ENCODE data around the gene MTUS2.

GRCh38 chr13:29486551-29486950 lies 666.4 kb downstream of the MTUS2 start:
- TF ChIP-seq EZH2 (IDR thresholded peaks at IDR 0.05; ENCODE audit: low read length, unreplicated experiment) (no peak), EZH2phosphoT487 (IDR thresholded peaks at IDR 0.05; ENCODE audit: borderline replicate concordance, low read length) (no peak)
- TF ChIP-seq, protein P1, sequence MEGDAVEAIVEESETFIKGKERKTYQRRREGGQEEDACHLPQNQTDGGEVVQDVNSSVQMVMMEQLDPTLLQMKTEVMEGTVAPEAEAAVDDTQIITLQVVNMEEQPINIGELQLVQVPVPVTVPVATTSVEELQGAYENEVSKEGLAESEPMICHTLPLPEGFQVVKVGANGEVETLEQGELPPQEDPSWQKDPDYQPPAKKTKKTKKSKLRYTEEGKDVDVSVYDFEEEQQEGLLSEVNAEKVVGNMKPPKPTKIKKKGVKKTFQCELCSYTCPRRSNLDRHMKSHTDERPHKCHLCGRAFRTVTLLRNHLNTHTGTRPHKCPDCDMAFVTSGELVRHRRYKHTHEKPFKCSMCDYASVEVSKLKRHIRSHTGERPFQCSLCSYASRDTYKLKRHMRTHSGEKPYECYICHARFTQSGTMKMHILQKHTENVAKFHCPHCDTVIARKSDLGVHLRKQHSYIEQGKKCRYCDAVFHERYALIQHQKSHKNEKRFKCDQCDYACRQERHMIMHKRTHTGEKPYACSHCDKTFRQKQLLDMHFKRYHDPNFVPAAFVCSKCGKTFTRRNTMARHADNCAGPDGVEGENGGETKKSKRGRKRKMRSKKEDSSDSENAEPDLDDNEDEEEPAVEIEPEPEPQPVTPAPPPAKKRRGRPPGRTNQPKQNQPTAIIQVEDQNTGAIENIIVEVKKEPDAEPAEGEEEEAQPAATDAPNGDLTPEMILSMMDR (conservative IDR thresholded peaks at IDR 0.05; ENCODE audit: low read depth, low read length) = no peak
